ENCODE measurements around the gene PCCA.

DNA sequence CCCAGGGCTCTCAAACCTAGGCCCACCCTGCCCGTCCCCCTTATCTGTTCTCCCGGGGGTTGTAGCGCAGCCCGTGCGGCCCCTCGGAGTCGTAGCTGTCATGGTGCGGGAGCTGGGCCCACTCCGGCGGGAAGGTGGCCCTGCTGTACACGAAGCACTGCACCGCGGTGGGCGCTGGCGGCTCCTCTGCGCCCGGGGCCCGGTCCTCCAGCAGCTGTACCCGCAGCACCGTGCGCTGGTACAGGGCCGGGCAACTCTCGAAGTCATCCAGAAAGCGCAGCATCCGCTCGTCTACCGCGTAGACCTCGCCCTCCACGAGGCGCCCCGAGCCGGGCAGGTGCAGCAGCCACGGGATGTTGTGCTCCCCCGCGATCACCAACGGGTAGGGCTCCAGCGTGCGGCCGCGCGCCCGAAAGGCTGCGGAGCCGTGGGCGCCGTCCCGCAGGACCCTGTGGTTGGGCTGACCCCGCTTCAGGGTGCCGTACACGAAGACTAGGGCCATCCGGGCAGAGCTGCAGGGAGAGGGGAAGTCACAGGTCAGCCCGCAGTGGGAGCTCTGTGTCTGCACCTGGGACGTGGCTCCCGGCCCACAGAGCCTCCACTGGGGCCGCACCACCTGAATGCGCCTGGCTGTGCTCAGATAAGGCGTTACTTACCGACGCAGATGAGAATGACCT is 443.3 kb downstream of the PCCA start:
- TF ChIP-seq, protein P1, sequence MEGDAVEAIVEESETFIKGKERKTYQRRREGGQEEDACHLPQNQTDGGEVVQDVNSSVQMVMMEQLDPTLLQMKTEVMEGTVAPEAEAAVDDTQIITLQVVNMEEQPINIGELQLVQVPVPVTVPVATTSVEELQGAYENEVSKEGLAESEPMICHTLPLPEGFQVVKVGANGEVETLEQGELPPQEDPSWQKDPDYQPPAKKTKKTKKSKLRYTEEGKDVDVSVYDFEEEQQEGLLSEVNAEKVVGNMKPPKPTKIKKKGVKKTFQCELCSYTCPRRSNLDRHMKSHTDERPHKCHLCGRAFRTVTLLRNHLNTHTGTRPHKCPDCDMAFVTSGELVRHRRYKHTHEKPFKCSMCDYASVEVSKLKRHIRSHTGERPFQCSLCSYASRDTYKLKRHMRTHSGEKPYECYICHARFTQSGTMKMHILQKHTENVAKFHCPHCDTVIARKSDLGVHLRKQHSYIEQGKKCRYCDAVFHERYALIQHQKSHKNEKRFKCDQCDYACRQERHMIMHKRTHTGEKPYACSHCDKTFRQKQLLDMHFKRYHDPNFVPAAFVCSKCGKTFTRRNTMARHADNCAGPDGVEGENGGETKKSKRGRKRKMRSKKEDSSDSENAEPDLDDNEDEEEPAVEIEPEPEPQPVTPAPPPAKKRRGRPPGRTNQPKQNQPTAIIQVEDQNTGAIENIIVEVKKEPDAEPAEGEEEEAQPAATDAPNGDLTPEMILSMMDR (IDR thresholded peaks at IDR 0.05), result no peak
- TF ChIP-seq NR1H2 (CRISPR knock-in tag; IDR thresholded peaks at IDR 0.05), result no peak
- no peak for TF ChIP-seq ZNF121 (CRISPR knock-in tag; IDR thresholded peaks at IDR 0.05)
- no peak for TF ChIP-seq NR2C2 (CRISPR knock-in tag; IDR thresholded peaks at IDR 0.05)
- TF ChIP-seq ZNF263 (CRISPR knock-in tag; IDR thresholded peaks at IDR 0.05; ENCODE audit: low read depth), result no peak
- no peak for TF ChIP-seq RELA (CRISPR knock-in tag; IDR thresholded peaks at IDR 0.05; ENCODE audit: borderline replicate concordance)
- no peak for TF ChIP-seq NFE2L1 (CRISPR knock-in tag; IDR thresholded peaks at IDR 0.05)
